HG02943 (cell line): Measurements from ENCODE around the gene UVSSA.
"Not testable (repeated sequence)": the region's sequence is repeated elsewhere in the genome, so short reads cannot be mapped to it uniquely, and the experiment has no call there.

Experiments
- ATAC-seq: cut with Tn5 transposase; IDR thresholded peaks from one replicate; pipeline ENCODE4 v1.9.1; 2021; ENCODE audit warnings: mild to moderate bottlenecking, low read depth, moderate library complexity; ENCODE audit not compliant: unreplicated experiment

Gene UVSSA

DNA sequence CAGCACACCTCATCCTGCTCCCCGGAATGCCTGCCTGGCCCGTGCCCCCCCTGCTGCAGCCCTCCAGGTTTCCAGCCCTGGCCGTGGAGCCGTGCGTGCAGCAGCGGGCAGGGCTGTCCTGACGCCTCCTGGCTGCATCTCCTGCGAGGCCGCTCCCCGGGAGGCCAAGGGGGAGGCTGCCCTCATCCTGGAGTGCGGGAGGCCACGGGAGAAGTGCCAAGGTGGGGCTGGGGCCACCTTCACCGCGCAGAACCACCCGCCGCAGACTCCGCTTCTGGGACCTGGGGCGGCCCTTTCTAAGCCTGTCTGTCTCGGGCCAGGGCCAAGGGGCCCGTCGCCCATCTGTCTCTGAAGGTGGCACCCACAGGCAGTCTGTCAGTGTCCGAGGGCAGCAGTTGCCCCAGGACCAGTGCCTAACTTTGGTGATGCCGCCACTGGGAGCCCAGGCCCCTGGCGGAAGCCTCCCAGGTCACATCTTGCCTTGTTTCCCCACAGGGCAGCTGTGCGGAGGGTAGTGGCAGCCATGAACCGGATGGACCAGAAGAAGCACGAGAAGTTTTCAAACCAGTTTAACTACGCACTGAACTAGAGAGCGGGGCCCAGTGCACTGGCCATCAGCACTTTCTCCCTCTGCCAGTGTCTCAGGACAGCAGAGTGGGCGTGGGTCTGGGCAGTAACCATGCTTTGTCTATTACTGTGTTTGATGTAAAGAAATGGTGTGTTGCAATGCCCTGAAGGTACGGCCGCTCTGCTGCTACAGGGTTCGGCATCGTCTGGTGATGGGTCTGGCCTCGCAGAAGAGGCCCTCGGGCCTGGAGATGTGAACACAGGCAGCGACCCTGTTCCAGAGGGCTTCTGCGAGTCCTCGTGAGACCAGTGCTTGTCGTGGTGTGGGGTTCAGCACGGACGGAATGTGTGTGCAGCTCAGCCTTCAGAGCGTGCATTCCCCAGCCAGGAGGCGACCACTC, 38.6 kb downstream of the UVSSA start:
- ATAC-seq, result no peak

DNA sequence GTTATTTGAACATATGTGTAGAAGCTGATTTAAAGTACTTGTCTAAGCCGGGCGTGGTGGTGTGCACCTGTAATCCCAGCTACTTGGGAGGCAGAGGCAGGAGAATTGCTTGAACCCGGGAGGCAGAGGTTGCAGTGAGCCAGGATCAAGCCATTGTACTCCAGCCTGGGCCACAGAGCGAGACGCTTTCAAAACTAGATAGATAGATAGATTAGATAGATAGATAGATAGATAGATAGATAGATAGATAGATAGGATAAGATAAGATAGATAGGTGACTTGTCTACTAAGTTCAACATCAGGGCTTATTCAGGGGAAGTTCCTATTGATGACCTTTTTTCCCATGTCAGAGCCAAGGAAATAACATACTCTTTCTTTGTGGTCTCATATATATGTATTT, 46.4 kb downstream of the UVSSA start:
- ATAC-seq, result not testable (repeated sequence)

DNA sequence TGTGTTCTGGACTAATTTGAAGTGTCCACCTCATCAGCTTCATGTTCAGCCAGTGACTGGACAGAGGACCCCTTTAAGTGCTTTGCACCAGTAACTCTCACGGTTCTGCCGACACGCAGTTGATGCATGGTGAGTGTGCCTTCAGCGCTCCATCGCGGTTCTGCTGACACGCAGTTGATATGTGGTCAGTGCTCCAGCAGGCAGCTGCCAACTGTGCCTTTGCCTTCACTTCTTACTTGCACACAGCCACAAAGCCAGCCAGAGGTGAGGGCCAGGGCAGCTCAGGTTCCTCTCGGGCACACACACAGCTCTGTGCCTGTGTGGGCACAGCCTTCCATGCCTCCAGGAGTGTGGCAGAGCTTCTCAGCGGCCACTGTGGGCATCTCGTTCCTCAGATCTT, 46.9 kb downstream of the UVSSA start:
- ATAC-seq, result no peak

DNA sequence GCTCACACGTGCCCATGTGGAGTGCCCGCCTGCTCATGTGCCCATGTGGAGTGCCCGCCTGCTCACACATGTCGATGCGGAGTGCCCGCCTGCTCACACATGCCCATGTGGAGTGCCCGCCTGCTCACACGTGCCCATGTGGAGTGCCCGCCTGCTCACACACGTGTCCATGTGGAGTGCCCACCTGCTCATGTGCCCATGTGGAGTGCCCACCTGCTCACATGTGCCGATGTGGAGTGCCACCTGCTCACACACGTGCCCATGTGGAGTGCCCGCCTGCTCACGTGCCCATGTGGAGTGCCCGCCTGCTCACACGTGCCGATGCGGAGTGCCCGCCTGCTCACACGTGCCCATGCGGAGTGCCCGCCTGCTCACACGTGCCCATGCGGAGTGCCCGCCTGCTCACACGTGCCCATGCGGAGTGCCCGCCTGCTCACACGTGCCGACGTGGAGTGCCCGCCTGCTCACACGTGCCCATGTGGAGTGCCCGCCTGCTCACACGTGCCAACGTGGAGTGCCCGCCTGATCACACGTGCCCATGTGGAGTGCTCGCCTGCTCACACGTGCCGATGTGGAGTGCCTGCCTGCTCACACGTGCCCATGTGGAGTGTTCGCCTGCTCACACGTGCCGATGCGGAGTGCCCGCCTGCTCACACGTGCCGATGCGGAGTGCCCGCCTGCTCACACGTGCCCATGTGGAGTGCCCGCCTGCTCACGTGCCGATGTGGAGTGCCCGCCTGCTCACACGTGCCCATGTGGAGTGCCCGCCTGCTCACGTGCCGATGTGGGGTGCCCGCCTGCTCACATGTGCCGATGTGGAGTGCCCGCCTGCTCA, 47.8 kb downstream of the UVSSA start:
- ATAC-seq, result not testable (repeated sequence)

DNA sequence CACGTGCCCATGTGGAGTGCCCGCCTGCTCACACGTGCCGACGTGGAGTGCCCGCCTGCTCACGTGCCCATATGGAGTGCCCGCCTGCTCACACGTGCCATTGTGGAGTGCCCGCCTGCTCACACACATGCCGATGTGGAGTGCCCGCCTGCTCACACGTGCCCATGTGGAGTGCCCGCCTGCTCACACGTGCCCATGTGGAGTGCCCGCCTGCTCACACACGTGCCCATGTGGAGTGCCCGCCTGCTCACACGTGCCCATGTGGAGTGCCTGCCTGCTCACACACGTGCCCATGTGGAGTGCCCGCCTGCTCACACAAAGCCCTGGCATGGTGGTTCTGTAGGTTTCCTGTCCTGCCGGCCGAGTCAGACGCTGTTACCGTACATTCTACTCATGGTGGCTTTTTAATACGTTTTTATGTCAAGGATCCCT, 48.4 kb downstream of the UVSSA start:
- ATAC-seq, result not testable (repeated sequence)

DNA sequence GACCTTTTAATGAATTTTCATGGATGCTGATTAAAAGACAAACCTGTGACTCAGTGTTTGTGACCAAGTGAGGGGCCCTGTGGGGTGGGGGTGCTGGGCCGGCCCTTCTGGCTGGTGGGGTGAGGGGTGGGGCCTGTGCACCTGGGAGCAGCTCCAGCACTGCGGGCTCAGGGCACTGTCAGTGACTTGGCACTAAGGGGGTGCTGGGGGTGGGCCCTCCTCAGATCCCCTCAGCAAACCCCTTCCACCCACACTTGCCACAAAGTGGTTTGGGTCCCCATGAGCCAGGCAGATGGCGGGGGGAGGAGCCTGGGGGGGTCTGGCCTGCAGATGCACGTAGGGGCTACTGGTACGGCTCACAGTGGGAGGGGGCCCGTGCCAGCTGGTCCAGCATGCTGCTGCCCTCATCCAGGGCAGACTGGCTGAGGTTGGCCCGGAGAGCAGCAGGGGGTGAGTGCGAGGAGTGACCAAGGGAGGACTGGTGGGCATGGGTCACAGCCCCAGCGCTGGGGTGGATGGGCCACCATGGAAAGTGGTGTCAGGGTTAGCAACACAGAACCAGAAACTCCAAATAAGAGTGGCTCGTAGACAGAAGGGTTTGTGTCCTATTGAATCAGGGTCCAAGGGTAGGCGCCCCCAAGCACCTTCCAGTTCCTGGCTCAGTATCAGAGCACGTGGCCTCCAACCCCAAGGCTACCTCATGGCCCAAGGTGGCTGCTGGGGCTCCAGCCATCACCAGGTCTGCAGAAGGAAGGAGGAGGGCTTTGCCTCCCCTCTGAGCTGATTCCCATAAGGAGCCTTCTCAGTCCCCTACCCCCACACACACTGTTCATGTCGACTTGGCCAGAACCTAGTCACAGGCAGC, 49.2 kb downstream of the UVSSA start:
- ATAC-seq, result no peak

DNA sequence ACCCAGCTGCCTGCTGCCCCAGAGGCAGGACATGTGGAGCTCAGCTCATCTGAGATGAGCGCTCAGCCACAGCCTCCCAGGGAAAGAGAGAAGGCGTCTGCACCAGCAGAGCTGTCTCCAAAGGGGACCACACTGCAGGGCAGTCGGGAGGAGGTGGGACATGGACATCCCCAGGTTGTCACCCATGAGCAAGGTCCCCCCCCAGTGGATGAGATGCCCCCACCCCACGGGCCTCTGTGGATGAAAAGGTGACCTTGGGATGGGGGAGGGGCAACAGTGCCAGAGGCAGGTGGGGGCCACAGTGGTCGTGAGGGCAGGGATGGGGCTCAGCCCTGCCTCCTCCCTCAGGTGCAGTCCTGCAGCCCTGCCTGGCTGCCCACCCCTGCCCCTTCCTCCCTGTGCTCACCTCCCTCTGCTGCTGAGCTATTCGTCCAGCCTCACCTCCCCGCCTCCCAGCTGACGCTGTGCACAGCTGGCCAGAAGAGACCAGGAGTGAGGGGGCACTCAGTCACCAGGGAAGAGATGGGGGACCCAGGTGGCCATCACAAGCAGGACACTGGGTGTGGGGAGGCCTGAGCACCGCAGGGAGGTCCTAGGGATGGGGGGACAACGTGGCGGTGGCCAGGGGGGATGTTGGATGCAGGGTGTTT, 49.9 kb downstream of the UVSSA start:
- ATAC-seq, result no peak

DNA sequence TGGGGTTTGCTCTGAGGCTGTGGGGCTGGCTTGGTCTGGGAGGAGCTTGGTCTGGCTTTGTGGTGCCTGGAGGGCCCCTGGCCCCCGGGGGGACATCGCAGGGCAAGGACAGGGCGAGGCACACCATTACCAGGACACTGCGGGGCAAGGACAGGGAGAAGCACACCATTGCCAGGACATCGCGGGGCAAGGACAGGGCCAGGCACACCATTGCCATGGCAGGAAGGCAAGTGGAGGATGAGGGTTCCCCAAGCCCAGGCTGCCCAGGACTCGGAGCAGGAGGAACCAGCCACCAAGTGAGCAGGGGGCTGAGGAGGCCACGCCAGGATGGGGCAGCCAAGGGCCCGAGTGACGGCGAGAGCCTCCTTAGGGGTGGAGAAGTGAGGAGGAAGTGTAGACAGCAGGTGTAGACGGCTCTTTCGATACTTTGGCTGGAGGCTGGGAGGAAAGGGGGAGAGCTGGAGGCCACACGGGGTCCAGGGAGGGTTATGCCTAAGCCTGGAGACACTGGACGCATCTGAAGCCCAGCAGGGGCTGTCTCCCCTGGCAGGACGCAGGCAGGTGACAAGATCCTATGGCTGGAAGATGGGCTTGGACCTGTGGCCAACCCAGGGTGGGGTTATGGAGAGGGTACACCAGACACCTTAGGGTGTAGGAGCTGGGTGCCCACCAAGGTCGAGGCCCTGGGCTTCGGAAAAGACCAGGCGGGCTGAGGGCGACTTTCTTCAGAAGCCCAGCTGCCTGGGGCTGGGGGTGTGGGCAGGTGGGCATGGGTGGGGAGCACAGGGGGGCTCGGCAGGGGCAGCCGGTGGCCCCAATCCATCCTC, 51.9 kb downstream of the UVSSA start:
- no peak for ATAC-seq

DNA sequence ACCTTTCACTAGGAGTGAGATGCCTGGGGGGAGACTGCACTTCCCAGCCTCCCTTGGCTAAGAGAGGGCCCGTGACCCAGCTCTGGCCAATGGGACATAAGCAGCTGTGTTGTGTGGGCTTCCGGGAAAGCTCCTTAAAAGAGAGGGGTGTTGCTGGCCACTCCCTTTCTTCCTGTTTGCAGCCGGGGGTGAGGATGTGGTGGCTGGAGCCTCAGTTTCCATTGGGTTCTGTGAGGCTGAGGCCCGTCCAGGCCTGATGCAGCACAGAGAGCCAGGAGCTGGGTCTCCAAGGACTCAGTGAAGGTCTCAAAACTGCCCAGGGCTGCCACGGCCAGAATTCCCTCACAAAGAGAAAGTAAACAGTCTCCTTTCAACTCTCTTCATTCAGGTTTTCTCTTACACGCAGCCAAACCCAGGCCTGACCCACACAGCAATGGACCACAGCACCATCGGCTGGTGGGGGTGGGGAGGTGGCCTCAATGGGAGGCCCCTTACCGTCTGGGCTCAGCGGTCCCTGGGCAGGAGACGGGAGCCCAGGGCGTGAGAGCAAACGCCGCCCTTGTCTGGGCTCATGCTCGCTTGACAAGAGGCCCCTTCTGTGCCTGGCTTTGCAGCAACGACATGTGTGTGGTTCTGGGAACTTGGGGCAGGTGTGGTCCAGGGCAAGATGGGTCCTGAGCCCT, 52.6 kb downstream of the UVSSA start:
- no peak for ATAC-seq

DNA sequence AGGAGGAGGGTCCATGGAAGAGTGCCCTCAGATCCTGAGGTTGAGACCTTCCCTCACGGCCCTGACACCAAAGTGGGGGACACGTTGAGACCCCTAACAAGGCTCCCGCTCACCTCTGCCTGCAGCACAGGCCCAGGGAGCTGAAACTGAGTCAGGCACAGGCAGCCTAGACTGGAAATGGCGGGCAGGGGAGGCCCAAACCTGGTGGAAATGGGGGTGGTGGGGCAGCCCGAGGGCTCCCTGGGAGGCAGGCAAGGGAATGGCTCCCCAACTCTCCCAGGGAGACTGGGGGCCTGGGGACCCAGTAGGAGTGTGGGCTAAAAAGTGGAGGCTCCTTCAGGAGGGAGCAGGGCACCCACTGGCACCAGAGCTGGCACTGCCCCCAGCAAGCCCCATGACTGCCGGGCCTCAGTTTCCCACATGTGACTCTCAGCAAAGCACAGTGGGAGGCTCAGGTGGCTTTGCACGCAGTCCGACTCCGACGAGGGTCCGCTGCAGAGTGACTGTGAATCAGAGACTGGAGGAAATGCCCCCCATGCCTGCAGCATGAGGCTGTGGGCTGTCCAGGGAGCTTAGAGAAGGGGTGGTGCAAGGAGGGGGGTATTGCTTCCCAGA, 53.3 kb downstream of the UVSSA start:
- no peak for ATAC-seq

DNA sequence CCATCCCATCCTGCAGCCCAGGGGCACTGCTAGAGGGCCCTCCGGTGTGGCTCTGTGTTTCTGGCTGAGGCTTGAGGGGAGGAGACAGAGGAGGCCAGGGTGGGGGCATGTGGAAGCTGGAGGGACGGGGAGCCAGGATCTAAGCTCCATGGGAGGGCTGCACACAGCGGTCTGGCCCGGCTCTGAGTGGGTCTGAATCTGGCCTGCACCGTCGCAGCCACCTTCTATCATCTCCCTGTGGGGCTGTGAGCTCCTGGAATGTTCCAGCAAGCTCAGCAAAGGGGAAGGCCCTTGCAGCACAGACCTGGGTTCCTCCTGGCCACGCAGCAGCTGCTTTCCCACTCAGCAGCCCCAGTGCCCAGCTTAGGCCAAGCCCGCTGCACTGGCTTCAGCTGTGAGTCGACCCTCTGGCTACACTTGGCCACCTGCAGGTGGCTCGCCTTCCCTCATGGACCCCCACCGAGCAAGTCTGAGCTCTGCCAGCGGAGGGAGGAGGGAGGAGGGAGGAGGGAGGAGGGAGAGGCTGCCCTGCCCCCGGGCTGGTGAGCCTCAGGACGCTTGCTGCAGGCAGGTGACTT, 53.9 kb downstream of the UVSSA start:
- no peak for ATAC-seq

DNA sequence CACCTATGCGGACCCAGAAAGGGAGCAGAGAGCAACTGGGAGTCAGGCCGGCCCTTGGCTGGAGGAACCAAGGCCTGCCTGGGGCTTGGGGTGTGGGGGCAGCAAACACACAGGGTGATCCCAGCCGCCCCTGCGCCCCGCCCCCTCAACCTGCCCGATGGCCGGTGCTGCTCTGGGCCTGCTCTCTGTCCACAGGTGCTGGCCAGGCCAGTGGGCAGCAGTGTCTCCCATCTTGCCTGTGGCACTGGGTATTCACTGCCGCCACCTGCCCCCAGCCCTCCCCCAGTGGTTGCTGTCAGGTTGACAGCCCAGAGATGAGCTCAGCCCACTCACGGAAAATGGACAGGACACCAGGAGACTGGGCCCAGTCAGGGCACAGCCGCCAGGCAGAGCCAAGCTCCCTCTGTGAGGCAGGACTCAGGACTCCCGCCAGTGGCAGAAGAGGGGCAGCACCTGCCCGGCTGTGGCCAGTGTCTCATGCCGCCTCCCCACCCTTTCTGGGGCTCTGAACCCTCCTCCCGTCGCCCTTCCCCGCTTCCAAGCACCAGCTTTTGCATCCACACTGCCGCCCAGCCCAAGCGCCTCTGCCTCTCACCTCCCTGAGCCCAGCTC, 54.5 kb downstream of the UVSSA start:
- ATAC-seq, result no peak

DNA sequence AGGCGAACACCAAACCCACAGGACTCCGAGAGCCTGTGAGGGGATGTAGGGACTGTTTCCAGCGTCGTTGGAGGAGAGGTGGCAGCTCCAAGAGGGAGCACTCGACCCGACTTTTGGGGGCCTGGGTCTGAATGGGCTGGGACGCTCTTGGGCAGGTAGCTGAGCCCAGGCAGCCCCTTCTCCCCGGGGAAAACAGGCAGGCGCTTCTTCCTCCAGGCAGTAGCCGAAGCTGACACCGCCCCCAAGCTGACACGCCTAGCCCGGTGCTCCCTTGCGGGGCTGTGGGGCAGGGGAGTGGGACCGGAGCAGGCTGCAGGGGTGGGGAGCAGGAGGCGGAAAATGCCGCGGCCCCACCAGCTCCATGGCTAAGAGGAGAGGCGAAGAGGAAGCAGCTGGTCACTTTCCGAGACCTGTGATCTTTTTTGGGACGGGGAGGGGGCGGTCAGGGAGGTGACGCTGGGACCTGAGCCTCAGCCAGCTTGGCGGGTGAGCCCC, 55.1 kb downstream of the UVSSA start:
- ATAC-seq, result no peak

DNA sequence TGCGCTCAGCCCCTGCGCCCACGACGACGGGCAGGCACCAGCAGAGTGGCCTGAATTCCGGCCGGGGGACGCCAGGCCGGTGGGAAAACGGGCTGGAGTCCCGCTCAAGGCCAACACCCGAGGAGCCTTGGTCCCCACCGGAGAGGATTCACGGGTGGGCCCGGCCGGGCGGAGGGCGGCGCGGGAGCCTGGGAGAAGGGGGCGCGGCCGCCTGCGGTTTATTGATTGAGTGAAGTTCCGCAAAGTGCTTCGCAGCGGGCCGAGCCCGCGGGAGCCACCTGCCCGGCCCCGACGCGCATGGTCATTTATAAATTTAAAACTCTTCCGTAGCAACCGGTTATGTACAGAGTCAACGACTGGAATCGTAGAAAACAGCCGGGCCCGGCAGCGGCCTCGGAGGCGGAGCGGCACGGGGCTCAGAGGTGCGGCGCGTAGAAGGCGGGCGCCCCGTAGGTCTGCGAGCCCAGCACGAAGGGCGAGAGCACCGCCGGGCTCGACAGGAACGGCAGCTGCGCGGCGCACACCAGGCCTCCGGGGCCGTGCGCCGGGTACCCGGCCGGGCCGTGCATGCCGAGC, 55.6 kb downstream of the UVSSA start:
- ATAC-seq, result no peak

DNA sequence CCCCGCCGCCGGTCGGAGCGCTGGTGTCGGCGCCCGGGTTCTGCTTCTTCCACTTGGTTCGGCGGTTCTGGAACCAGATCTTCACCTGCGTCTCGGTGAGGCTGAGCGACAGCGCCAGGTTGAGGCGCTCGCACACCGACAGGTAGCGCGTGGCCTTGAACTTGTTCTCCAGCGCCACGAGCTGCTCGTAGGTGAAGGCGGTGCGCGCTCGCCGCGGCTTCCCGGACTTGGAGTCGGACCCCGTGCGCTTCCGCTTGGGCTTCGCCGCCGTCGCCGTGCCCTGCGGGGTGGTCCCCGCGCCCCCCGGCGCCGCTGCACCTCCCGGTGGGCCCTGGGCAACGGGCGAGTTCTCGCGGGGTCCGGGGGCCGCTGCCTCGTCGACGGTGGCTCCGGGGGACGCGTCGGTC, 56.2 kb downstream of the UVSSA start:
- ATAC-seq, result no peak

DNA sequence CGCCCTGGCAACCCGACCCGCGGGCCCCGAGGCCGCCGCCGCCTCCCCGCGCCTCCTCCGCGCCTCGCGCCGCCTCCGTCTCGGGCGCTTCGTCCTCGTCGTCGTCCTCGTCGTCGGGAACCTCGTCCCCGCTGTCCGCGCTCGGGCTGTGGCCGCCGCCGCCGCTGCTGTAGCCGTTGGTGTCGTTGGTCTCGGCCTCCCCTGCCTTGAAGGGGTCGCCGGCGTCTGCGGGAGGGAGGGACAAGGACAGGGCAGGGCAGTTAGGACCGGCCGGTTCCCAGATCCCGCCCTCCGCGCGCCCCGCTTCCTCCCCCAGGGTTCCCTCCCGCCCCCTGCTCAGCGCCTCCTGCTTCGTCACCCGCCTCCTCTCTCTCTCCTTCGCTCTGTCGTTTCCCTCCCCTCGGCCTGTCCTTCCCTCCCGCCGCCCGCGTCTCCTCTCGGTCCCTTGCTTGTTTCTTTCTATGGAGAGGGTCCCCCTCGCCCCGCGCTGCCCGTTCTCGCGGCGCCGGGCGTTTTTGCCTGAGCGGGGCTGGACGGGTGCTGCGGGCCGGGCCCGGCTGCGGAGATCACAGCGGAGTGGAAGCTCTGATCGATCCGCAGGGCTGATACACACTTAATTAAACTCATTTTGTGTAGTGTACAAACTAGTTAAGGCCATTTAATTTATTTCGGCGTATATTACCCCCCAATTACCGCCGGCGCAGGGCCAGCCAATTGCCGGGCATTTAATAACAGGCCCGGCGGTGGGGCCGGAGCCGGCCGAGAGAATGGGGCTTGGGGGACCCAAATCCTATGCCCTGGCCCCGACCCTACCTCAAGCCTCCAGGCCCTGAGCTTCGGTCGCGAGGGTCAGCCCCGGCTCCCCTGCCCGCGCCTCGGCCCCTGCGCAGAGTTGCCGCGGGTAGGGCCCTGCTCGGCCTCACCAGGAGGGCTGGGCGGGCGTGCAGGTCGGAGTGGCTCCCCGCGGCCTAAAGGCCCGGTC, 56.9 kb downstream of the UVSSA start:
- no peak for ATAC-seq
